Measurements from ENCODE around the gene TDRD1.

Gene TDRD1

DNA sequence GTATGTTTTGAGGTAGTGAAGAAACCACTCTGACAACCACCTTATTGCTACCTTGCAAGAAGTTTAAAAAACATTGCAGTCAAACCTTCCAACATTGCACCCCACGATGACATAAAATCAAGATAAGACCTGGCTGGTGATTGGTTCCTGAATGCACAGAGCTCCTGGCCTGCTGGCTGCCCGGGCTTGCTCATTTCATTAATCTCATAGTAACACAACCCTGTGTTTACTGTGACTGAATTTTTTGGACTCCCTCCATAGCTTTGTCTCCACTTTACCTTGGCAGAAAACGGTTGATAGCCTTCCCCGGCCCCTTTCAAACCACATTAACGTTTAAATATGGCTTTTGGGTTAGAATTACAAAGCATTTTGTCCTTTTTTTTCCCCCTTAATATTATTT is 87.4 kb downstream of the TDRD1 start:
- DNase-seq: peak in 1 of 5 experiments; percentile 67

DNA sequence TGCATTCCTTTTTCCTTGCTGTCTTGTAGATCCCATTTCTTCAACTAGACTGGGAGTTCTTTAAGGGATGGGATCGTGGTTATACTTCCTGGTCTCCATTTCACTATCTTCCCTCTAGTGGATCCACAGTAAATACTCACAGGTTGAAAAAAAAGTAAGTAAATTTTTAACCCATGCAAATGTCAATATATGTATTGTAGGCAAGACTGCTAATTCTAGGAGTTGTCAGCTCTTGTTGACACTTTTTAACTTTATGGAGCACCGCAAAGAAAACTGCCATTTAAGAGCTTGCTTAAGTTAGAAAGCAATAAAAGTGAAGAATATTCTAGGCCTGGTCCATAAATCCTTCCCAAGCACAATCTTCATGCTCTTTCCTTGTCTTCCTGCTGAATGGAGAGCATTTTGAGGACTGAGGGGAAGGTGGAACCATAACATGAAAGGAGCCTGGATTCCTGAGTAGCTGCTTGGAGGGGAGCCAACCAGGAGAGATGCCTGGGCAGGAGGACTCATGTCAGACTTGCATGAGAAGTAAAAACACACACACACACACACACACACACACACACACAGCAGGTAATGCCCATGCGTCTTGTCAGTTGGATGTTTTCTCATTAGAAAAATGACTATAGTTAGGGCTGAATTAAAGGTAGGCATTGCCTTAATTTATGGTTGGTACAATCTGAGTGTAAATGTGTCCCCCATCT is 92.1 kb downstream of the TDRD1 start:
- DNase-seq: no peak

DNA sequence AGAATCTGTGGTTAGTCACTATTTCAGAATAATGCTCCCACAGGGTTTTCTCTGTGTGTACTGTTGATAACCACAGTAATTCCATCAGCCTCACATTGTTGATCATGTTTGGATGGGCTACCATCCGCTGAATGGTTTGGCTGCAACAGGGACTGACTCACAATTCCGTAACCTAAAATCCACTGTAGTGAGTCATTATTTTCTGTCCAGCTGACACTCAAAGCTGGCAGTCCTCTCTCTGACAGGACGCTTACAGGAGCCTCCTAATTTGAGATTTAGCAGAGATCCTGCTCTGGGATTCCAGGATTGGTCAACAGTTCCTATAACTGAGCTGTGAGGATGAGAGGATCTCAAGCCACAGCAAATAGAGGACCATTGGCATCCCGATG is 92.6 kb downstream of the TDRD1 start:
- no peak for DNase-seq

DNA sequence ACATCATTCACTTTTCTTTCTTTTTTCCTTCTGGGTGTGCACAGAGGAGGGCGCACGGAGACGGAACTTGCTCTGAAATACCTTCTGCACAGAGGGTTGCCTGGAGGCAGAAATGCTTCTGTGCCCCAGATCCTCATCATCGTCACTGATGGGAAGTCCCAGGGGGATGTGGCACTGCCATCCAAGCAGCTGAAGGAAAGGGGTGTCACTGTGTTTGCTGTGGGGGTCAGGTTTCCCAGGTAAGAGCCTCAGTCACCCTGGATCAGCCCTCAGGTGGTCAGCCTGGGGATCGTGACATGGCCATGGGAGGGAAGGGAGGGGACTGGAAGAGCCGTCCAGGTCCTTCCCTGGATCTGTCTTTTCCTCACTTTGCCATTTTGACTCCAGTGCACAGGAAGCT is 93.5 kb downstream of the TDRD1 start:
- DNase-seq: no peak

DNA sequence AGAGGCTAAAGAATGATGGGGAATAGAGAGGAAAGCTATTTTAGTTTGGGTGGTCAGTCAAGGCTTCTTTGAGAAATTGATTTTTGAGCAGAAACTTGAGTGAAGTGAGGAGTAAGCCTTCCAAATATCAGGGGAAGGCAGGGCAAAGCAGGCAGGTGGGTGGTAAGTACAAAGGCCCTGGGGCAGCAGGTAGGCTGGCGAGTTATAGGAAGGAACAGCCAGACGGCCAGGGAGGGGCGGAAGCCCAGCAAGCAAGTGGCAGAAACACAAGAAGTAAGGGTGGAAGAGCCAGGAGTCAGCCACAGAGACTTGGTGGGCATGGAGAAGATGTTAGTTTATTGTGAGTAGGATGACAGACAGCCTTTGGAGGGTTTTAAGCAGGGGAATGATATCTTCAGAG is 94.8 kb downstream of the TDRD1 start:
- DNase-seq: no peak

DNA sequence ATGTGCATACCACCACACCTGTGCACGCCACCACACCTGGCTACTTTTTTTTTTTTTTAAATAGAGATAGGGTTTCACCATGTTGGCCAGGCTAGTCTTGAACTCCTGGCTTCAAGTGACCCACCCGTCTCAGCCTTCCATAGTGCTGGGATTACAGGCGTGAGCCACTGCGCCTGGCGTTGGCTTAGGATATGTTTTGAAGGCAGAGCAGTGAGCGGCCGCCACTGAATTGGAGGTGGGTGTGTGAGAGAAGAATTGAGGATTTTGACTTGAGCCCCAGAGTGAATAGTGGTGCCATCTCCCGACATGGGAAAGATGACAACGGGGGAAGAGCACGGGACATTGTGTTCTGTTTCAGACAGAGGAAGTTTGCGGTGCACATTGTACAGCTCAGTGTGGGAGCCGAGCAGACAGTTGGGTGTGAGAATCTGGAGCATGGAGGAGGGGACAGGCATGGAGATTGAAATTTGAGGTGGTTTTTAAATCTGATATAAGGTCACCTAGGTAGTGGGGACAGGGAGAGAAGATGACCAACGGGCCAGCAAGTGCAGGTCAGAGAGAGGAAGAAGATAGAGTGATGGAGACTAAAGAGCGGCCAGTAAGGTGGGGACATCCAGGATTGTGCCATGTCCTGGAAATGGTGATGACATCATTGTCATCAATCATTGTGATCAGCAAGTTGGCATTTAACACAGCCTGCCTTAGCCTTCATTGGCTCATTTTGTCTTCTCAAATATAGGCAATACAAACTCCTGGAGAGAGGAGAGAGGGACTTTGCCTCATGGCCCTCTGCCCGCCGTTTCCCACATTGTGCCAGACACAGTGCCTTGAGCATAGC is 95.7 kb downstream of the TDRD1 start:
- DNase-seq: no peak

DNA sequence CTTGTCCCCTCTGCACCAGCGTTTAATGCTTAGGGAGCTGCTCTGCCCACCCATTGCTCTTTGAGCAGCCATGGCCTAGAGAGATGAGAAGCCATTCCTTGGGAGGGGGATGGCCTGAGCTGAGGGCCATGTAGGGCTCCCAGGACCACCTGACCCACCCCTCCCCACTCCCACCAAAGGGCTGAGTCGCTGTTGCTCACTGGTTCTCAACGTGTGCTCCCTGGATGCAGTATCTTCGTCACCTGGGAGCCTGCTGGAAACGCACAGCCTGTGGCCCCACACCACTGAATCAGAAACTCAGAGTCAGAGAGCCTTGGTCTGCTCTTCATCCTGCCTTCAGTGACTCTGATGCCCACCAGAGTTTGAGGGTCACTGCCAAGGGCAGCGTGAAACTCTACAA is 96.9 kb downstream of the TDRD1 start:
- DNase-seq: no peak

DNA sequence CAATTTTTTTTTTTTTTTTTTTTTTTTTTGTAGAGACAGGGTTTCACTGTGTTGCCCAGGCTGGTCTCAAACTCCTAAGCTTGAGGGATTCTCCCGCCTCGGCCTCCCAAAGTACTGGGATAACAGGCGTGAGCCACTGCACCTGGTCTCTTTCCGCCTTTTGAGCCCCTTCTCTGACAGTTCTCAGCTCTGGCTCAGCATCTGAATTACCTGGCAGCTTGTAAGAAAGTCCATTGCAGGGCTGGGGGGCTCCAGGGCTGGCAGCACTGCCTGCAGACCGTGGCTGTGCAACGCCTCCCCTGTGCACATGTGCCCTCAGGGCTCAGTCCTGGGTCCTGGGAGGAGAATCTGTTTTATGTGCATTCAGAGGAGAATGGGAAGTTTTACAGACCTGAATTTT is 97.5 kb downstream of the TDRD1 start:
- DNase-seq: no peak

DNA sequence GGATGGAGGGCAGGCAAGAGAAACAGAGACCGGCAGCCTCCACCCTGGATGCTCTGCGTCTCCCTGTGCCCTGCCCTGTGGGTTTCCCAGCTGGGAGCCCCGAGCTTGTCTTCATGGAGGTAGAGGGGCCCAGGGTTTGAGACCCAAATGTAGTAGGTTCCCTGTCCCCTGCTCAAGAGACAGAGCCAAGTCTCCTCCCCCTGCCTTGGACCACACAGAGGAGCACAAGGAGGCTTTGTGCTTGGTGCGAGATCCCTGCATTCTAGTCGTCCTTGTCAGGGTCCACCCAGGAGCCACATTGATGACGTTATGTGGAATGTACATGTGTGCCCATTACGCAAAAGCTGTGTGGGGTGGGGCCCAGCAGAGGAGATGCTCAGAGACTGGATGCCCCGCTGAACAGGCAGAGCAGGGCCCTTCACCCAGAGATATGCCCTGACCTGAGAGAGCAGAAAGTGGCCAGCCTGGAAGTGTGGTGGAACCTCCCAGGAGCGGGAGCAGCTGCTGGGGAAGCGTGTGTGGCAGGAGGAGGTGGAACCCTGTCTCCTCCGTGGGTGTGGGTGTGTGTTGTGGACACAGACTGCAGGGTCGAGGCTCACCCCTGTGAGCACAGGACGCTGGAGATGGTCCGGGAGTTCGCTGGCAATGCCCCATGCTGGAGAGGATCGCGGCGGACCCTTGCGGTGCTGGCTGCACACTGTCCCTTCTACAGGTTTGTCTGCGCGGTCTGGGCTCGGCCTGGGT is 99.2 kb downstream of the TDRD1 start:
- DNase-seq: no peak

DNA sequence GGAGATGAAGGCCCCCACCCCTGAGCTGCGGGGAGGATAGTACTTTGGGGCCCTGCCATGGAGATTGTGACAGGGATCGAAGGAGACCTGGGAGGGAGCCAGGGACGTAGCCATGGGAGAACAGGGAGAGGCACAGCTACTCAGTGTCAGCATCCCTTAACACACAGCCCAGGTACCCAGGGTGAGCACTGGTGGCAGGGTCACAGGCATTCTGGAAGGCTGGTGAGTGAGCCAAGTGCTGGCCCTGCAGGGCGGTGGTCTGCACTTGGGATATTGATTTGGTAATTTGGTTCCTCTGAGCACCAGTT is 99.7 kb downstream of the TDRD1 start:
- DNase-seq: no peak

DNA sequence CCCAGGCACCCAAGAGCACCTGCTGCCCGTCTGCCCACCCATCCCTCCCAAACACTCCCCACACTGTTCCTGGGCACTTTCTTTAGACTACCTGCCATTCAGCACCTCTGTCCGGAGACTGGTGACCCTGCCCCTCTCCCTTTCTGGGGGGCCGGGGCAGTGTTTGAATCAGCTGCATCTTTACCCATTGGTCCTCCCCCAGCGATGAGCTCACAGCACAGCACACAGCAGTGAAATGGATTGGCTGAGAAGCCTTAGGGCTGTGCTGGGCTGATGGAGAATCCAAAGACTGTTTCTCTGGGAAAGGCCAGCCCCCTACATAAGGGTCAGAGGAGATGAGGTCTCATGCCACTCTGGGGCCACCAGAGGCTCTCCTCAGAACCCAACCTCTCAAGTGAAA is 100.1 kb downstream of the TDRD1 start:
- DNase-seq: no peak

DNA sequence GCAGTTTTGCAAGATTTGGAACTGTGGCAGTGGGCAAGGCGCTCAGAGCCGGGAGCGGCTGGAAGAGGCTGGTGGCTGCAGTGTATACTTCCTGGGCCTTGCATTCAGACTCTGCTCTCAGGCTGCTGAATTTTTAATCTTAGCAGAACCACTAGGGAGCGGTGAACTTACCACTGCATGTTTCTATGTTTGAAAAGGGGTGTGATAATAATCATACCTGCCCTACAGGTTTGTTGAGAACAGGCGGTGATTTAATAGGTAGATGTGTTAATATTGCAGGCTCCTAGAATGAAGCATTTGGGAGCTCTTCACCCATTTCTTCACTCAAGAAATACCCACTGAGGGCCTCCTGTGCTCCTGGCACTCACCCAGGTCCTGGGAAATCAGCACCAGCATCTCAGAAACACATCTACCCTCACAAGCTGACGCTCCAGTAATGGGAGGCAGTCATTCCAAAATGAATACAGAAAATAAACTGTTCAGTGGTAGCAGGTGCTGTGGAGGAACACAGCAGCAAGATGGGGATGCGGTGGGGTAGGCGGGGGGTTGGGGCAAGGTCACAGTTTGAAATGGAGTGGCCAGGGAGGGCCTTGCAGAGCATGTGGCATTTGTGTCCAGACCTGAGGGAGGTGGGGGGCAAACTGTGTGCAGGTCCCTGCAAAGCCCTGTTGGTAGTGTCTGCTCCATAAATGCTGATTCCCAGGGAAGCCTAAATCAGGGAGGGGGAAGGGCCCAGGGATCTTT is 100.9 kb downstream of the TDRD1 start:
- no peak for DNase-seq

DNA sequence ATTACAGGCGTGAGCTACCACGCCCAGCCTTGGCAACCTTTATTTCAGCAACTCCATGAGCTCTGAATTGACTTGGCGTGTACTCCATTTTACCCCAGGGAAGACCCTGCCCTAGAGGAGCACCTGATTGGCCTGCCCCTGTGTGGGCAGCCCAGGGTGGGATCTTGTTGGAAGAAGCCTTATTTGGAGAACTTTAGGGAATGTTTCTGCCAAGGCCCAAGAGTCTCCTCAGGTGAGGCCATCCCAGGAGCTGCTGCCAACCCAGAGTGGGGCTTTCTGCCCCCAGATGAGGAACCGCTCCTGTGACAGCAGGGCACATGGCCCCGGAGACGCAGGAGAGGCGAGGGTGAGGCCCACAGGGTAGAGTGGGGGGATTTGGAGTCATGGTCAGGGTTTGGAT is 101.9 kb downstream of the TDRD1 start:
- DNase-seq: no peak

DNA sequence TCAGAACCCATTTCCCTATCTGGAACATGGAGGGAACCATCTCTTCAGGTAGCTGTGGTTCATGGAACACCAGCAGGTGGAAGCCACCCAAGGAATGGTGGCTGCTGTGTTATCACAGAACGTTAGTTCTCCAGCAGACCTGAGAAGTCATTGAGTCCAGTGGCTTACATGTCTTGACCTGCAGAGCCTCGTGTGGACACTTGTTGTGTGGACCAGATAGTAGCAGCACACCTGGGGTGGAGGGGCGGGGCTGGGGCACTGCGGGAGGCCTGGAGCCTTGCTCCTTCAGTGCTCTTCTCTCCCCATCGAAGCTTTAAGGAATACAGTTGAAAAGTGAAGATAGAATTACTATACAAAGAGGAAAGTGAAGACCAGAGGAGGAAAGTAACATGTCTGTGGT is 102.3 kb downstream of the TDRD1 start:
- no peak for DNase-seq
